Urinary bladder (tissue), 4 donors: ENCODE data around the gene DVL2. TPM values are rescaled to one million over a fixed set of nuclear protein-coding genes. Genes with fewer than 3 reads are reported as not detected.

Experiments used
- DNase-seq: peaks from one replicate; pipeline ENCODE4 v3.0.0-alpha.2; 2015; ENCODE audit errors: extremely low spot score
- H3K27ac ChIP-seq: one replicate; pipeline ENCODE4 v1.5.1; 2013; ENCODE audit warnings: low read depth, mild to moderate bottlenecking, moderate library complexity
- H3K36me3 ChIP-seq: one replicate; pipeline ENCODE4 v1.6.1; 2013; ENCODE audit warnings: mild to moderate bottlenecking, moderate library complexity; ENCODE audit not compliant: insufficient read depth
- H3K4me1 ChIP-seq: one replicate; pipeline ENCODE4 v1.6.1; 2013; ENCODE audit warnings: mild to moderate bottlenecking, moderate library complexity; ENCODE audit not compliant: insufficient read depth
- H3K4me3 ChIP-seq: one replicate; pipeline ENCODE4 v1.5.1; 2013; ENCODE audit warnings: low read depth, low read length
- WGBS: extraction: QIAGEN DNeasy Blood & Tissue Kit; methylation state at CpG from one replicate; pipeline ENCODE4 v1.1.7; 2013; 5-methylcytosine and 5-hydroxymethylcytosine counted together
- polyA plus RNA-seq: library from polyadenylated mRNA; stranded (reverse); fragments of 200-250 nt; gene quantifications from one replicate; pipeline ENCODE4 v1.2.3, GENCODE V29; 2013
- total RNA-seq: library from RNA; depleted of rRNA; stranded (reverse); fragments of >200 nt; gene quantifications from one replicate; pipeline ENCODE4 v1.2.3, GENCODE V29; 2014
- donor health status: healthy with polysubstance abuse.
- donor health status: healthy.

The DVL2 gene
- total and polyA plus RNA-seq, 2 donors = 41.5 to 45.5 TPM

- no peak overlapping the region for H3K4me3 ChIP-seq
- no peaks in the 10 kb centered on the region for H3K36me3 ChIP-seq
- WGBS = 14% methylated on average over 9 of the region's 9 CpGs
- DNase-seq = no peak
- peaks cover 2% of the 10 kb centered on the region for H3K4me1 ChIP-seq
- H3K27ac ChIP-seq = peak overlapping the region; percentile 53
Measured at GRCh38 chr17:7215136-7215638, 19.1 kb downstream of the DVL2 start.

GRCh38 chr17:7214300-7215135 lies 19.8 kb downstream of the DVL2 start:
- peak; percentile 97 for DNase-seq
- under 1% methylated on average over 45 of the region's 45 CpGs for WGBS

GRCh38 chr17:7213895-7214299 lies 20.4 kb downstream of the DVL2 start:
- Histone ChIP-seq H3K36me3 (no peaks in the 10 kb centered on the region), H3K4me1 (peaks cover 2% of the 10 kb centered on the region), H3K4me3 (peak overlapping the region; percentile 53), H3K27ac (no peak overlapping the region)
- peak; percentile 92 for DNase-seq
- 4% methylated on average over 15 of the region's 15 CpGs for WGBS

More at GRCh38 chr17:7214300-7215135, 19.8 kb downstream of the DVL2 start:
- Histone ChIP-seq H3K27ac (peak overlapping the region; percentile 38), H3K4me3 (peak overlapping the region; percentile 53), H3K36me3 (no peaks in the 10 kb centered on the region), H3K4me1 (peaks cover 2% of the 10 kb centered on the region)

- H3K4me1 ChIP-seq = peaks cover 2% of the 10 kb centered on the region
- DNase-seq = no peak
- H3K36me3 ChIP-seq = no peaks in the 10 kb centered on the region
- 37% methylated on average over 35 of the region's 37 CpGs for WGBS
- no peak overlapping the region for H3K27ac ChIP-seq
- no peak overlapping the region for H3K4me3 ChIP-seq
Measured at GRCh38 chr17:7211491-7212273, 22.6 kb downstream of the DVL2 start.

- DNase-seq = no peak
- Histone ChIP-seq H3K4me1 (peaks cover under 1% of the 10 kb centered on the region), H3K36me3 (no peaks in the 10 kb centered on the region), H3K4me3 (no peak overlapping the region), H3K27ac (no peak overlapping the region)
- WGBS = 82% methylated on average over 9 of the region's 9 CpGs
Measured at GRCh38 chr17:7208754-7209460, 25.4 kb downstream of the DVL2 start.

- no peaks in the 10 kb centered on the region for H3K4me1 ChIP-seq
Measured at GRCh38 chr17:7208027-7208571, 26.2 kb downstream of the DVL2 start.

GRCh38 chr17:7207120-7208001 lies 27.0 kb downstream of the DVL2 start:
- H3K36me3 ChIP-seq = no peaks in the 10 kb centered on the region
- WGBS = 78% methylated on average over 24 of the region's 24 CpGs
- no peak for DNase-seq
- no peak overlapping the region for H3K4me3 ChIP-seq
- no peak overlapping the region for H3K27ac ChIP-seq
- H3K4me1 ChIP-seq = no peaks in the 10 kb centered on the region

More at GRCh38 chr17:7208027-7208571, 26.2 kb downstream of the DVL2 start:
- Histone ChIP-seq H3K4me3 (no peak overlapping the region), H3K36me3 (no peaks in the 10 kb centered on the region), H3K27ac (no peak overlapping the region)
- WGBS = 59% methylated on average over 21 of the region's 21 CpGs
- no peak for DNase-seq

- no peaks in the 10 kb centered on the region for H3K4me1 ChIP-seq
- DNase-seq = no peak
- no peaks in the 10 kb centered on the region for H3K36me3 ChIP-seq
- WGBS = 28% methylated on average over 15 of the region's 15 CpGs
- H3K4me3 ChIP-seq = peak overlapping the region; percentile 44
- no peak overlapping the region for H3K27ac ChIP-seq
Measured at GRCh38 chr17:7205561-7205960, 28.8 kb downstream of the DVL2 start.

- Histone ChIP-seq H3K4me1 (no peaks in the 10 kb centered on the region), H3K36me3 (no peaks in the 10 kb centered on the region), H3K27ac (no peak overlapping the region), H3K4me3 (peak overlapping the region; percentile 44)
- under 1% methylated on average over 34 of the region's 34 CpGs for whole genome bisulfite sequencing
- peak; percentile 85 for DNase-seq
Measured at GRCh38 chr17:7204828-7205461, 29.4 kb downstream of the DVL2 start.

- DNase-seq = no peak
- Histone ChIP-seq H3K4me3 (no peak overlapping the region), H3K36me3 (no peaks in the 10 kb centered on the region), H3K4me1 (no peaks in the 10 kb centered on the region), H3K27ac (no peak overlapping the region)
- 64% methylated on average over 15 of the region's 15 CpGs for WGBS
Measured at GRCh38 chr17:7204336-7204735, 30.0 kb downstream of the DVL2 start.

GRCh38 chr17:7203391-7203790 lies 30.9 kb downstream of the DVL2 start:
- Histone ChIP-seq H3K36me3 (no peaks in the 10 kb centered on the region), H3K4me1 (no peaks in the 10 kb centered on the region), H3K4me3 (no peak overlapping the region), H3K27ac (no peak overlapping the region)
- DNase-seq = no peak
- WGBS = 93% methylated on average over 16 of the region's 16 CpGs
